ENCODE data around the gene PPP2R2C. TPM values are rescaled to one million over a fixed set of nuclear protein-coding genes. Genes with fewer than 3 reads are reported as not detected.

PPP2R2C gene
- total RNA-seq (2021; ENCODE audit: unreplicated experiment) = 32.9 TPM
- polyA plus RNA-seq (2012) = 29.6 and 33.6 TPM in 2 replicates
- percentile 50 among the genes with signal in this experiment for Bru-seq, nascent RNA
- percentile 61 among the genes with signal in this experiment for BruChase-seq, experiment 1, labeled RNA remaining after a 6-hour chase
- percentile 55 among the genes with signal in this experiment for BruChase-seq, experiment 2, labeled RNA remaining after a 2-hour chase
- long read RNA-seq, partial matches to known transcripts = 2 of 13 reads
- long read RNA-seq, other reads (novel, unspliced or antisense) = 7 of 13 reads

GRCh38 chr4:6472387-6473263, at the start of gene PPP2R2C:
PPP2R2C (minus strand) TSS chr4:6472614; CDS start chr4:6472229, 385 bp downstream.
- Histone ChIP-seq H3K9me2 (ENCODE audit: insufficient read depth) (no peaks in the 10 kb centered on the region), H3K4me1 (ENCODE audit: control insufficient read depth in 1 of 2, insufficient read depth in 2 of 2, low read length in 2 of 2) (peaks cover 5 to 36% of the 10 kb centered on the region in 2 experiments; a peak in 3 of 4 replicates), H3K9me3 (ENCODE audit: control insufficient read depth in 1 of 2, insufficient read depth in 1 of 2, low read depth in 1 of 2, low read length in 2 of 2) (no peaks in the 10 kb centered on the region), H3K79me2 (ENCODE audit: insufficient read depth, low read length) (peaks cover 31% of the 10 kb centered on the region), H4K20me1 (ENCODE audit: insufficient read depth) (no peaks in the 10 kb centered on the region), H3K4me2 (ENCODE audit: low read length) (peak within 1 kb of the TSS; percentile 95), H3K27ac (ENCODE audit: low read depth, low read length) (peak within 1 kb of the TSS; percentile 82), H3K27me3 (ENCODE audit: insufficient read depth, low read length) (no peaks in the 10 kb centered on the region), H3K4me3 (replicated peaks in 1 of 2; ENCODE audit: low read depth in 1 of 2, low read length in 2 of 2) (peak within 1 kb of the TSS; percentile 58 to 73), H3K36me3 (ENCODE audit: control insufficient read depth in 1 of 2, insufficient read depth in 2 of 2, low read length in 2 of 2) (no peaks in the 10 kb centered on the region), H2AFZ (ENCODE audit: low read depth, low read length, poor library complexity, severe bottlenecking) (no peak within 1 kb of the TSS), H3K9ac (ENCODE audit: low read length) (peak within 1 kb of the TSS; percentile 72)
- TF ChIP-seq ZFX (IDR thresholded peaks at IDR 0.05) (peak; percentile 22; the same call in 1 of the 2 replicates), SP1 (IDR thresholded peaks at IDR 0.05; ENCODE audit: low read depth) (no peak), EGR1 (IDR thresholded peaks at IDR 0.05; ENCODE audit: low read depth) (peak; percentile 69), MAX (IDR thresholded peaks at IDR 0.05) (no peak), REST (IDR thresholded peaks at IDR 0.05; ENCODE audit: low read depth) (no peak)
- ChIA-PET RAD21 (ENCODE audit: low non-redundant PET in 1 of 2, low total read pairs in 2 of 2, uncharacterized antibody in 2 of 2, unreplicated experiment in 2 of 2) (interaction anchor here in 1 of 2 experiments (0.7 kb wide), 1 partner anchor 573 kb away, joined by 6 read pairs; no protein-coding TSS in a partner anchor), CTCF (interaction anchor here (1.7 kb wide), 1 partner anchor 75 kb away, joined by 6 read pairs; no protein-coding TSS in a partner anchor), POLR2A (no interaction called here)
- ATAC-seq (peak; percentile 62), DNase-seq (ENCODE audit: low read depth, low spot score) (no peak)
- BruUV-seq (replicated peaks) = no TSS peak
- intact Hi-C loops (cut with micrococcal nuclease) = loop anchor here (5.0 kb wide), 1 partner anchor 75 kb away; no protein-coding TSS in a partner anchor

Data from HCT116 (cell line).